GM19452 (cell line): ENCODE data around the gene ANKRD29.

Source experiments
- ATAC-seq: cut with Tn5 transposase; IDR thresholded peaks from one replicate; pipeline ENCODE4 v1.9.1; 2021; ENCODE audit not compliant: unreplicated experiment

Gene ANKRD29

DNA sequence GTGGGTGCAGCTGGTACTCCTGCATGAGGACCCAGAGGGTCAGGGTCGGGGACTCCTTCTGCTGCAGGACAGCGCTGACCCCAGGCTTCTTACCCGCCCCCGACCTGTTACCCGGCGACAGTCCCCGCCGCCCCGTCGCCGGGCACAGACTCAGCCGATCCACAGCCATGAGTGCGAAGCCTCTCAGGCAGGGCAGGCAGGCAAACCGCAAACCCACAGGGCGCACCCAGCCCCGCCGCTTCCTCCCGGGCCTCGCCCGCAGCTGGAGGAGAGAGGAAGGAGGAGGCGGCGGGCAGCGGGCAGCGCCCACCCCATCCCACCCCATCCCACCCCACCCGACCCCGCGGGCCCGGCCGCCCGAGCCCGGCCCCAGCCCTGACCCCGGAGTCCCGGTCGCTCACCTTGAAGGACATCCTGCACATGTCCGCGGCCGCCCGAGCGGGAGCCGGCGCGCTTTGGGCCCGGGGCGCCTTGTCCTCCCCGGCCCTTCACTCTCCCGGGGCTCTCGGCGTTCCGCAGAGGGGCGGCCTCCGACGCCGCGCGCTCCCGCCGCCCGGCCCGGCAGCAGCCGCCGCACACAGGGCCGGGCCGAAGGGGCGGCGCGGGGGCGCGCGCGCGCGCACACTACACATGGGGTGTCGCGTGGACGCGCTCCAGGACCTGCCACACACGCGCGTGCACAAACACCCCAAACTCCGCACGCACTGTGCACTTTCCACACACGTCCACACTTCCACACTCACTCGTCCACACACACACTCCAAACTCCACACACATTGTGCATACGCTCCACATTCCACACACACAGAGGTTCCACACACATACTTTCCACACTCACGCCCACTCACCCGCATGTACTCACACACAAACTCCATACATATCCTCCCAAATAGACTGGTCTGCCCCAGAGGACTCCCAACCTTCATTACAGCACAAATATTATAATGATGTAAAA lies at the start of gene ANKRD29:
TSS of gene ANKRD29 (minus strand) at position 603 of the 955 bp plus-strand sequence. CDS start at position 422, 181 bp downstream.
- ATAC-seq = no peak

- ATAC-seq = no peak
Measured at GRCh38 chr18:23712445-23712844, 49.7 kb upstream of the ANKRD29 start.

DNA sequence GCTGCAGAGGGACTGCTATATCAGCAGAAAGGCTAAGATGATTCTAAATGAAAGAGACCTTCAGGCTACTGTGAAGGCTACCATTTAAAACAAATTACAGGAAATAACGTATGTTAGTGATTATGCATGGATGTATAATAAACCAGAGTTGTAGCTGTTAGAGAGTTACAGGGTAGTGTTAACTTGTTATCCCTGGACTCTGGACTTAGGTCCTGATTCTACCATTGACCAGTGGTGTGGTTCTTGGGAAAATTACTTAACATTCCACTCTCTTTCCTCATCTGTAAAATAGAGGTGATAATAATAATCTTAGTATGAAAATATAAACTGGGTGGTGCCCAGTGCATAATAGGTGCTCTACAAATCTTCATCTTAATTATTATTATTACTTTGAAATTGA lies 48.7 kb upstream of the ANKRD29 start:
- ATAC-seq = no peak

DNA sequence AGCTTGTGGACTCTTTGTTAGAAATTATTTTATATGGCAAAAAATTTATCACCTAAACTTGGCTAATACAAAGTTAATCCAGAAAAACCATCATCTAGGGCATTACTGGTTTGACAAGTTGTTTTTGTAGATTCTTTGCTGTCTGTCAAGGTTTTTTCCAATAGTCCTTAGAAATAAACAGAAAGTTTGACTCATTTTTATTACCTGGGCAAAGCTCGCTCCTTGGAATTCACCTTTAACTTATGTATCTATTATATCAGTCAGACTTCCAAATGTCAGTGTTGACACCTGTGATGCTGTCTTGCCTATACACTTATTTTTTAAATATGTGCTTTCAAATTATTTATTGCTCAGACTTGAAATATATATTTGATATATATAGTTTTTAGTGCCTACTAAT lies 48.2 kb upstream of the ANKRD29 start:
- ATAC-seq = no peak

DNA sequence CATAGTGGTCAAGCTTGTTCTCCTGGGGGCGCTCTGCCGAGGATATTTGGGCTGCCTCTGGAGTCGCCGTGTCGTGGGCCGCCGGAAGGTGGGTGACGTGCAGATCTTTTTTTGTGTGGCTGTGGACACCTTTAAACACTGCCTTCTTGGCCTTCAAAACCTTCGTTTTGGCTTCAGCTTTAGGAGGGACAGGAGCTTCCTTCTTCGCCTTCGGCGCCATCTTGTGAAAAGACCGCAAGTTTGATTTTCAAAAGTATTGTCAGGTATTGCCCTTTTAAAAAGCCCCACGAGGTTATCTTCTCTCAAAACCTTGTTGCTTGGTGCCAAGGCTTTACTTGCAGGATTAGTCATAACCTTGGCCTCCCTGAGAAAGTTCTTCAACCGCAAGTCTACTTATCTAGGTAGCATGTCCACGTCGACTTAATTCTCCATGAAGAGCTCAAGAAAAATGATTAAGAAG lies 47.4 kb upstream of the ANKRD29 start:
- ATAC-seq = no peak

DNA sequence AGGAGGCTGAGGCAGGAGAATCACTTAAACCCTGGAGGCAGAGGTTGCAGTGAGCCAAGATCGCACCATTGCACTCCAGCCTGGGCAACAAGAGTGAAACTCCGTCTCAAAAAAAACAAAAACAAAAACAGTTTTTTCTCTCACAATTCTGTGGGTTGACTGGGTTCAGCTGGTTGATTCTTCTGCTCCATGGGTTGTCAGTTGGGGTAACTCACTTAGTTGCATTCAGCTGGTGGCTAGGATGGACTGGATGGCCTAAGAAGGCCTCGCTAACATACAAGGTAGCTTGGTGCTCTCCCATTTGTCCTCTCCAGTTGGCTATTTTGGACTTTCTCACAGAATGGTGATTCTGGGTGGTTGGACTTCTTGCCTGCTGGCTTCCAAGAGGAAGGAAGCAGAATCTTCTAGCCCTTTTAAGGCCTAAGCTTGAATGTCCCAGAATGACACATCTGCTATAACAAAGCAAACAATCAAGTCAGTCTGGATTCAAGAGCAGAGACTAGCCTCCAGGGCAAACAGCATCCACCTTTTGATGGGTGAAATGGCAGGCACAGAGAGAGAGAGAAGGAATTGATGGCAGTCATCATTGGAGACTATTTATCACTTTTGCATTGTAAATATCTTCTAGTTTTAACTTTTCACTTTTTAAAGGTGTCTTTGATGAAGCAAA lies 44.4 kb upstream of the ANKRD29 start:
- ATAC-seq = no peak

DNA sequence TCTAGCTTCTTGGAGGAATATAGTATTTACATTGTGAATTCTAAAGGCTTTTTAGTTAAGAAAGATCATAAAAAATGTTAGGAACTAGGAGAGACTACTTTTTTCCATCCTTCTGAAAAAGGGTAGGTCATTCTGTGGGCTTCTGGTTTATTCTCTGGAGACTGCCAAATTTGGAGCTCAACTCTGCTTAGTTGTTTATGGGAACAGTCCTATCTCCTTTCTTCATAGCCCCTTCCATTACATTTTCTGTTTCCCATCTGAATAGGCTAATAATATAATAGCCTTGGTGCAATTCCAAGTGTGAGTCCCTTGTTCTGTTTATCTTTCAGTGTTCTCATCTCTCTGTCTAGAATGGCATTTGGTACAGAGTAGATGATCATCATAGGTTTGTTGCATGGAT lies 42.1 kb upstream of the ANKRD29 start:
- ATAC-seq = no peak

DNA sequence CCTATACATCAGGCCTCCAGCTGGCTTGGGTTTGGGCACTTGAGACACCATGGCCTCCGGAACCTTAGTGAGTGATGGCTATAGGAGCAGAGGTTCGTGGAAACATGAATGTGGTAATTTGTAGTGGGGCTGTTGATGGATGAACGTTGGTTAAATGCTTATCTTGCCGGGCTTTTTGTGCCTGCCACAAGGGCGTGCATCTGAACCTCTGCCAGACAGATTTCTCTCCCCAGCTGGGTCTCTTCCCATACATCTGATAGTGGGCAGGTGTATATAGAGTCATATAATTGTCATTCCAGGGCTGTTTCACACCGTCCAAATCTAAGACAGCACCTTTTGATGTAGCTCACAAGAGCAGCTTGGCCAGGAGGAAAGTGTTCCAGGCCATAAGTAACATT lies 41.3 kb upstream of the ANKRD29 start:
- no peak for ATAC-seq

DNA sequence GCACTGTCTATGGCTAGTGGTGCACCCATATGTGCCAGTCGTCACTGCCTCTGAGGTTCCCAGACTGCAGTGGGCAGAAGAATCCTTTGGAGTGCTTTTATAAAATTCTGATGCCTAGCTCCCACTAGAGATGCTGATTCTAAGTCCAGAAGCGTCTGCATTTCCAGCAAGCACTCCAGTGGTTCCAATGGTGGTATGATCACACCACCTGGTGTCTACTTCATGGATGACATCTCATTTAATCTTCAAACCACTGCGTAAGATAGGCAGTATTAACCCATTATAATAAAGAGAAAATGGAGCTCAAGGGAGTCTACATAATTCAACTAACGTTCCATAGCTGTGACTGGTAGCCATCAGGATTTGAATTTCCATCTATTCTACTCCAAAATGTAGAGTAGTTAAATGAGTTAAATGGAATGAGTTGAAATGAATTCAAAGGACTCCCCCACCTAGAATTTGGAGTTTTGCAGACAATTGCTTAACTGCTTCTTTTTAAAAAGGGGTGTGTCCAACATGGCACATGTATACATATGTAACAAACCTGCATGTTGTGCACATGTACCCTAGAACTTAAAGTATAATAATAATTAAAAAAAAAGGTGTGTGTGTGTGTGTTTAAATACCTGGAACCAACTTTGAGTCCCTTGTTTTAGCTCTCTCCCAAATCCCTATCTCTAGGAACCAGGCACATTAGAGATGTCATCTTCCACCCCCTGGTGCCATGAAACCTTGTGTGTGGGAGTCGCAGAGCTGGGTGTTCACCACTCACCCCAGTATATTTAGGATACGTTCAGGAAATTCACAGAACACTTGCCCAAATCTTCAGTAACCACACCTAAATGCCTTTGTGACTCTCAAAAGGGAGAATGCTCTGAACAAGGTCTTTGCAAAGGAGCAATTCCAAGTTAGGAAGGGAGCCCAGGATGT lies 40.6 kb upstream of the ANKRD29 start:
- ATAC-seq = no peak

DNA sequence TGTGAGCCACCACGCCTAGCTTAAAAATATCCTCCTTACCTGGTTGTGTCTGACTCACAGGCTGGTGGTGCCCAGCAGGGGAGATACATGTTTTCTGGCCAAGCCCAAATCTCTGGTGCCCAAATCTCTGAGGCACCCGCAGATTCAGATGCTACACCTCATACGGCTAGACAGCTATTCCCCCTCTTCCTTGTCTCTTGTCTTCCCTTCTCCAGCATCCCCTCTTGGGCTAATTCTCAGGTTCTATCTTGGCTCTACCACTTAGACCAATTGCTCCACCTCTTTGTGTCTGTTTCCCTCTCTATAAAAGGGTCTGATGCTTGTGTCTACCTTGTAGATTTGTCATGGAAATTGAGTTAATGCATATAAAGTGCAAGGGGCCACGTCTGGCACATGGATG lies 39.9 kb upstream of the ANKRD29 start:
- ATAC-seq = no peak

DNA sequence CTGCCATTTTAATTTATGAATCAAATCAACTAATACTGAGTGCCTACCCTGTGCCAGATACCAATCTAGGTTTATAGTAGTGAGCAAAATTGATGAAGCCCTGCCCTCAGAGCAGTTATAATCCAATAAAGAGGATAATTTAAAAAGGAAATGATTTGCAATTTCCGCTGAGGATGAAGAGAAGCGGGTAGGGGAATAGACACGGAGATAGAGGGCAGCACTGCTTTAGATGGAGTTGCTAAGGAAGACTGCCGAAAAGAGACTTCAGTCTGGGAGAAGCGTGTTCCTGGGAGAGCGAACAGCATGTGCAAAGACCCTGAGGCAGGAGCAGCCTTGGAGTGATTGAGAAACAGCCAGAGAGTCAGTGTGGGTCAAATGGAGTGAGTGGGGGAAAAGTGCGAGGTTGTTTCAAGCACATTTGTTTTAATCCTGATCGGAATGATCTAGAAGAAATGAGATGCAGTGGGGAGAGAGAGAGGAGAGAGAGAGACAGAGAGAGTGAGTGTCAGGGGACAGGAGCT lies 38.9 kb upstream of the ANKRD29 start:
- no peak for ATAC-seq

DNA sequence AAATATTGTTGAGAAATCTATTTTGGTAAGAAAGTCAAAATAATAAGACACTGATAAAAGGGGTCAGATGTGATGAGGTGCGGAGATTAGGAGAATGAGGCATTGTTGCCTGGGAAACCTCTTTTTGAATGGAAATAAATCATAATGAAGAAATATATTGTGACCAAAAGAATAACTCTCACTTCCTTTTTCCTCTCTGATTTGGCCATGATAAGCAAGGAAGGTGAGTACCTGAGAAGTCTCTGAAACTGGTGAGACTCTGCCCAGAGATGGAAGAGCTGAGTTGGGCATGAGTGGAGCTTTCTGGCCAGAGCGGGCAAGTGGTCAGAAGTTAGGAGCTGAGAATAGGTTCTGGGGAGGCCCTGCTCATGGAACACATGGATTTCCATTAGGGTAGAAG lies 38.3 kb upstream of the ANKRD29 start:
- ATAC-seq = no peak

DNA sequence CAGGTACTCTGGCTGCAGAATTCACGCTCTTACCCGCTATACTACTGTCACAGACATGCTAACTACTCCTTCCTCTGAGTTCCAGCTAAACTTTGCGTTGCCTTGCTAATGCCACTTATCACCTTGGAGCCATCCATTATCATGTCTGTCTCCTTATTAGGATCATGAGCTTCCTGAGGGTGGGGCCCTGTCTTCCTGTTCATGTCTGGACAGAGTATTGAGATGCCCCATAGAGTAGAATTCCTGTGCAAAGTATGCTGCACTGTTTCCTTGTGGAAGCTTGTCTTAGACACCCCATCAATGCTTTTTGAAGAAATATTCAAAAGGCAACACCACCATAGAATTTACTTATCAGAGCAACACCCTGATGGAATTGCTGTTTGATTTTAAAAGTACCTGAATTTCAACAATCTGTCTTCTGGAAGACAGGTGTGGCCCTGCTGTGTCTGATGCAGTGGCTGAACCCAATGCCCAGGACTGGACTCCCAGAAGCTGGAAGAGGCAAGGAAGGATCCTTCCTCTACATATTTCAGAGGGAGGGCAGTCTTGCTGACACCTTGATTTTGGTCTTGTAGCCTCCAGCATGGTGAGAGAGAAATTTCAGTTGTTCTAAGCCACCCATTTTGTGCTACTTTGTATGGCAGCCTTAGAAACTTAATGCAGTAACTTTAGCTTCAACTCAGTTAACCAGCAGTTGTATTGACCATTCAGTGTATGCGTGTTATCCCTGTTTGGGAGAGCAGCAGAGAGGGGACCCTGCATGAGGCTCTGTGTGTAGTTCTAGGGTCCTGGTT lies 32.1 kb upstream of the ANKRD29 start:
- no peak for ATAC-seq

DNA sequence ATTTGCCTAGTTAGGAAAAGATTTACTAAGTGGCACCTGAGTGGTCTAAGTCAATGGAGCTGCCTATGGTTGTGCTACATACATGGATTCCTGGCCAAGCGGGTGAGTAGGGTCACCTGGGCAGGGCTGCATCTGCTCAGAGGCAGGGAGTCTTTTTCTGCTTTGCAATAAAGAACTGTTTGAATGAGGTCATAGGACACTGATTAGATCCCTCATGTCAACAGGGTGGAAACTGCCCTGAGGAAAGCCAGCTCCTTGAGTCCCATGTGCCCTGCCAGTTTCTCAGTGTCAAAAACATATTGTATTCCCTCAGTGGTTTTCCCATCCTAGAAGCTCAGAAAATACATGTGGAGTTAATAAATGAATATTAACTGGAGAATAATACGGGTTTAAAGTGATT lies 31.1 kb upstream of the ANKRD29 start:
- ATAC-seq = no peak

DNA sequence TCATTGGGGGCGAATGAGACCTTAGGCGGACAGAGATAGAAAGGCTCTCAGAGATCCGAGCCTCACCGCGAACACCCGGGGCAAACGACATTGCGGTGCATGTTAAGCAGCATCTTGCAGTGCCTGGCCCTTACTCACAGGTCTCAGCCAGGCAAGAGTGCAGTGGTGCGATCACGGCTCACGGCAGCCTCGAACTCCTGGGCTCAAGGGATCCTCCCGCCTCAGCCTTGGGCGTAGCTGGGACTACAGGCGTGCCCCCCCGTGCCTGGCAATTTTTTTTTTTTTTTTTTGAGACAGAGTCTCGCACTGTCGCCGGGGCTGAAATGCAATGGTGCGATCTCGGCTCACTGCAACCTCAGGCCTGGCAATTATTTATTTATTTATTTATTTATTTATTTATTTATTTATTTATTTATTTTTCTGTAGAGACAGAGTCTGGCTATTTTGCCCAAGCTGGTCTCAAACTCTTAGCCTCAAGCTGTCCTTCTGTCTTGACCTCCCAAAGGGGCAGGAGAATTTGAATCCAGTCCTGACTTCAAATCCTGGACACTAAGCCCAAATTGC lies 27.9 kb upstream of the ANKRD29 start:
- ATAC-seq = no peak

DNA sequence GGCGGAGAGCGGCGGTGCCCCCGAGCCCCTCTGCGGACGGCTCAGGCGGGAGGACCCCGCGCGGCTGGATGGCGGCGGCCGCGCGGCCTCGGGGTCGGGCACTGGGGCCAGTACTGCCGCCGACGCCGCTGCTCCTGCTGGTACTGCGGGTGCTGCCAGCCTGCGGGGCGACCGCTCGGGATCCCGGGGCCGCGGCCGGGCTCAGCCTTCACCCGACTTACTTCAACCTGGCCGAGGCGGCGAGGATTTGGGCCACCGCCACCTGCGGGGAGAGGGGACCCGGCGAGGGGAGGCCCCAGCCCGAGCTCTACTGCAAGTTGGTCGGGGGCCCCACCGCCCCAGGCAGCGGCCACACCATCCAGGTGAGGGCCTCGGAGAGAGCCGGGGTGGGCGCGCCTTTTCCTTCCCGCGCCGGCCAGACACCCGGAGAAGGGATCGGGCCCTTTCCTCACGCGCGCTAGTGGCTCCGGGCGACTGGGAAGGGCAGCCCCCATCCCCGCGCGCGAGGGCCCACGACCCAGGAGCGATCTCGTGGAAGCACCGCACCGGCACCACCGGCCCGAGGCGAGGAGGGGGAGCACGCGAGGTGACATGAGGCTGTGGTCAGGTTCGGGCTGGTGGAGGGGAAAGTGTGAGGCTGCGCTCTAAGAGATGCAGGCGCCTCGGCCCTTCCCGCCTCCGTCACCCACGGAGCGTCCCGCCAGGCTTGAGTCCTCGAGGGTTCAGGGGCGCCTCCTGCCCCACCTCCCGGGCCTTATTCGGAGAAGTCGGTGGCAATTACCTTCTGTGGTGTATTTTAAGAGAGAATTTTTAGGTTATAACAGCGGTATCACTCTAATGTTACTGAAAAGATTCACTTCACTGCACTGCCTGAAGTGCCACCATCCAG lies 27.1 kb upstream of the ANKRD29 start:
- ATAC-seq = no peak

DNA sequence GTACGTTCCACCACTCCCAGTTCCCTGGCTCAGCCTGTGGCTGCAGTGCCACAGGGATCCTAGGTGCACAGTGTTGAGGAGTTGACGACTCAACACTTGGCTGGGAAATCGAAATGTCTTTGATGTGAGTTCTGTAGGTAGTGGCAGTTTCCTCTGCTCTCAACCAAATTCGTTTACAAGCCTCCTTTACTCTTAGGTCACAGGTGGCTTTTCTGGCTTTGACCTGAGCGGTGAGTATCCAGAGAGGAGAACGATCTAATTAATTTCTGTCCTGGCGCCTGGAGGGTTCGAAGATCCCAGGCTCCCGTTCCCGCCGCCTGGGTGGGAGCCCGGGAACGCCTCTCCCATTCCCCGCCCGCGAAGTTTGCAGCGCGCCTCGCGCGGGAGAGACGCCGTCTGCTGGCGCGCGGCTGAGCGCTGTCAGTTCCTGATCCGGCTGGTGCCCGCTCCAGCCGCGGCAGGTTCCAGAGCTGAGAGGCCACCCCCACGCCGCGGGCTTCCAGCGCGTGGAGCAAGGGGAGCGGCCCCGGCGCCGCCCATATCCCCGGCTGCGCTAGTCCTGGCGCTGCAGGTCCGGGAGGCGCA lies 26.4 kb upstream of the ANKRD29 start, which contains the start of gene LAMA3:
TSS of gene LAMA3 (plus strand) at position 423 of the 585 bp plus-strand sequence. CDS start 231 bp downstream, outside the sequence.
- ATAC-seq = no peak

GRCh38 chr18:23688528-23688927 lies 25.8 kb upstream of the ANKRD29 start:
- ATAC-seq = no peak
